RWPE2 (cell line): ENCODE measurements around the gene LRCH4.
A peak's percentile ranks its signal among the peaks of the same experiment; 100 is the strongest.

Source experiments
- ATAC-seq: fragments of 200-7000 bp; cut with Tn5 transposase; 3 replicates; pipeline ENCODE4 v1.9.1; 2021; ENCODE audit warnings: low read depth
- DNase-seq: peaks from one replicate; pipeline ENCODE4 v3.0.0-alpha.2; 2020; ENCODE audit warnings: low spot score
- H3K27ac ChIP-seq: fragments of 450-650 bp; 2 replicates; pipeline ENCODE4 v1.5.1; 2017; ENCODE audit warnings: mild to moderate bottlenecking; ENCODE audit not compliant: poor library complexity, severe bottlenecking
- H3K27me3 ChIP-seq: fragments of 250-450 bp; sonication (Bioruptor Pico); 2 replicates; pipeline ENCODE4 v1.5.1; 2021; ENCODE audit warnings: mild to moderate bottlenecking, moderate library complexity; ENCODE audit not compliant: insufficient read depth, poor library complexity, severe bottlenecking
- H3K36me3 ChIP-seq: fragments of 250-450 bp; sonication (Bioruptor Pico); 2 replicates; pipeline ENCODE4 v1.5.1; 2020; ENCODE audit warnings: low read depth, mild to moderate bottlenecking, moderate library complexity
- H3K4me1 ChIP-seq: fragments of 250-450 bp; sonication (Bioruptor Pico); 2 replicates; pipeline ENCODE4 v1.5.1; 2021; ENCODE audit warnings: mild to moderate bottlenecking, moderate library complexity; ENCODE audit not compliant: insufficient read depth, poor library complexity, severe bottlenecking
- H3K4me3 ChIP-seq: fragments of 250-450 bp; sonication (Bioruptor Pico); 2 replicates; pipeline ENCODE4 v1.5.1; 2021; ENCODE audit warnings: mild to moderate bottlenecking, moderate library complexity; ENCODE audit not compliant: severe bottlenecking
- H3K9me3 ChIP-seq: fragments of 250-450 bp; sonication (Bioruptor Pico); 2 replicates; pipeline ENCODE4 v1.5.1; 2021; ENCODE audit warnings: mild to moderate bottlenecking, moderate library complexity; ENCODE audit not compliant: severe bottlenecking
- CTCF ChIP-seq: fragments of 450-650 bp; IDR thresholded peaks from one replicate; pipeline ENCODE4 v1.5.1; 2017; ENCODE audit warnings: mild to moderate bottlenecking, moderate library complexity; ENCODE audit not compliant: poor library complexity, severe bottlenecking

Gene LRCH4

GRCh38 chr7:100606313-100606712 lies 20.4 kb upstream of the LRCH4 start:
- ATAC-seq = no peak
- DNase-seq = no peak
- Histone ChIP-seq H3K4me3 (no peak overlapping the region), H3K36me3 (no peaks in the 10 kb centered on the region), H3K4me1 (no peaks in the 10 kb centered on the region), H3K27me3 (no peaks in the 10 kb centered on the region), H3K9me3 (no peaks in the 10 kb centered on the region), H3K27ac (no peak overlapping the region)
- TF ChIP-seq CTCF = no peak

DNA sequence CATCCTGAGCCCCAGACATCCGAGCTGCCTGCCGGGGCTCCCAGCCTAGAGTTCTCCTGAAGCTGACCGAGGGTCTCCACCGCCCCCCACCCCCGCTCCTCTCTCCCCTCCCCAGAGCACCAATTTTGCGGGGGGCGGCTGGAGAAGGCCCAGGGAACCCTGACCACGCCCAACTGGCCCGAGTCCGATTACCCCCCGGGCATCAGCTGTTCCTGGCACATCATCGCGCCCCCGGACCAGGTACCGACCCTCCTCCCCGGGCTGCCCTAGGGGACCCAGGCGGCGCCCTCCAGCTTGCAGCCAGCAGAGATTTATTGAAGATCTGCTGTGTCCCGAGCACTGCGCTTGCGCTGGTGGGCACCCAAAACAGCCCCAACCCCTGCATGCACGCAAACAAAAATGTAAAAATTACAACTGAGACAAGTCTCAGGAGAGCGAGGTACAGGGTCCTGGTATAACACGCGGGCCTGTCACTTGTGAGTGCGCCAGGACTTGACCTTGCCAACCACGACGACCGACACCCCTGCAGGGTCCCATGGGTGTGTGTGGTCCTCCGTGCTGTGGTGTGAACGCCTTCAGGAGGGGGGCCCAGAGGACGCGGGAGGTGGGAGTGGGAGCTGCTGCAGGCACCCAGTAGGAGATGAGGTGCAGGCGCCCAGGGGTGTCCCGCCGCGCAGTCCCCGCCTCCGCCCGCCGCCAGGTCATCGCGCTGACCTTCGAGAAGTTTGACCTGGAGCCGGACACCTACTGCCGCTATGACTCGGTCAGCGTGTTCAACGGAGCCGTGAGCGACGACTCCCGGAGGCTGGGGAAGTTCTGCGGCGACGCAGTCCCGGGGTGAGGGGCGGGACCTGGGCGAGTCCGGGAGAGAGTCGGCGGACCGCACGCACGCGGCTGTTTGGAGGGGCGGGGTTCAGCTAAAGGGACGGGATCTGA lies 19.3 kb upstream of the LRCH4 start:
- no peak for DNase-seq
- H3K36me3 ChIP-seq = no peaks in the 10 kb centered on the region
- TF ChIP-seq CTCF = peak; percentile 2
- H3K27me3 ChIP-seq = no peaks in the 10 kb centered on the region
- no peaks in the 10 kb centered on the region for H3K4me1 ChIP-seq
- H3K4me3 ChIP-seq = peak overlapping the region; percentile 52
- peak; percentile 31 for ATAC-seq
- peak overlapping the region; percentile 22 for H3K27ac ChIP-seq
- H3K9me3 ChIP-seq = no peaks in the 10 kb centered on the region

GRCh38 chr7:100604028-100604975 lies 18.4 kb upstream of the LRCH4 start:
- no peaks in the 10 kb centered on the region for H3K4me1 ChIP-seq
- H3K27ac ChIP-seq = peak overlapping the region; percentile 22
- TF ChIP-seq CTCF = peak; percentile 77
- peak overlapping the region; percentile 52 for H3K4me3 ChIP-seq
- no peaks in the 10 kb centered on the region for H3K27me3 ChIP-seq
- H3K9me3 ChIP-seq = no peaks in the 10 kb centered on the region
- DNase-seq (peak; percentile 81), ATAC-seq (peak; percentile 76)
- H3K36me3 ChIP-seq = no peaks in the 10 kb centered on the region

DNA sequence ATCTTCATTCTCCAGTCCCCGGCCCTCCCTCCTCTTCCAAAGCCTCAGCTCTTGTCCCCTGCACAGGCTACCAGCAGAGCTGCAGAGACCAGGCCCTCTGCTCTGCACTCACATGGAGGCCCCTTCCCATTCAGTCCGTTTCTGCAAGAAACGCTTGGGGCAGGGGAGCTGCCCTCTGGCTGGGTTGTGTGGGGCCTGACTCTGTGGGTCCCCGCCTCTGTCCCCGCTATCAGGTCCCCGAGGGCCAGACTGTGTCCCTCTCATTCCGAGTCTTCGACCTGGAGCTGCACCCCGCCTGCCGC lies 17.7 kb upstream of the LRCH4 start:
- DNase-seq (no peak), ATAC-seq (no peak)
- no peak for TF ChIP-seq CTCF
- Histone ChIP-seq H3K4me3 (peak overlapping the region; percentile 52), H3K9me3 (no peaks in the 10 kb centered on the region), H3K36me3 (no peaks in the 10 kb centered on the region), H3K4me1 (no peaks in the 10 kb centered on the region), H3K27me3 (no peaks in the 10 kb centered on the region), H3K27ac (peak overlapping the region; percentile 22)
